SJSA1 (cell line): ENCODE data around the gene MCMBP. TPM values are rescaled to one million over a fixed set of nuclear protein-coding genes. Genes with fewer than 3 reads are reported as not detected.
A peak's percentile ranks its signal among the peaks of the same experiment; 100 is the strongest.
"Not testable (repeated sequence)": the region's sequence is repeated elsewhere in the genome, so short reads cannot be mapped to it uniquely, and the experiment has no call there.

Experiments
- DNase-seq, 2 experiments: peaks; one replicate each; pipeline ENCODE4 v3.0.0-alpha.2; 2015 to 2020; ENCODE audit warnings: low spot score in 2 of 2, low read depth in 1 of 2
- H3K27ac ChIP-seq: fragments of 250-450 bp; sonication (Bioruptor Pico); 2 replicates; pipeline ENCODE4 v1.5.1; 2020; ENCODE audit warnings: mild to moderate bottlenecking, moderate library complexity
- H3K27me3 ChIP-seq: fragments of 250-450 bp; sonication (Bioruptor Pico); replicated peaks from 2 replicates; pipeline ENCODE4 v1.5.1; 2020; ENCODE audit warnings: mild to moderate bottlenecking, moderate library complexity
- H3K36me3 ChIP-seq: fragments of 250-450 bp; sonication (Bioruptor Pico); 2 replicates; pipeline ENCODE4 v1.5.1; 2020; ENCODE audit warnings: mild to moderate bottlenecking
- H3K4me1 ChIP-seq: fragments of 250-450 bp; sonication (Bioruptor Pico); replicated peaks from 2 replicates; pipeline ENCODE4 v1.6.1; 2021; ENCODE audit warnings: mild to moderate bottlenecking
- H3K4me3 ChIP-seq: fragments of 250-450 bp; sonication (Bioruptor Pico); 2 replicates; pipeline ENCODE4 v1.5.1; 2020; ENCODE audit warnings: mild to moderate bottlenecking
- H3K9me3 ChIP-seq: fragments of 250-450 bp; sonication (Bioruptor Pico); replicated peaks from 2 replicates; pipeline ENCODE4 v1.5.1; 2020; ENCODE audit warnings: mild to moderate bottlenecking
- total RNA-seq: library from RNA; depleted of rRNA; stranded (reverse); fragments of >200 nt; shearing (Covaris generic); gene quantifications from 2 replicates; pipeline ENCODE4 v1.2.3, GENCODE V29; 2014; rRNA removed

The MCMBP gene
- 114 and 152 TPM in 2 replicates for total RNA-seq

GRCh38 chr10:119872610-119872859 is at the start of gene MCMBP:
Gene MCMBP, minus strand, starts transcription at chr10:119872843. Its CDS starts 259 bp downstream, at chr10:119872584.
- Histone ChIP-seq H3K4me1 (peaks cover 18% of the 10 kb centered on the region), H3K4me3 (peak within 1 kb of the TSS; percentile 99), H3K27ac (peak within 1 kb of the TSS; percentile 76), H3K9me3 (no peaks in the 10 kb centered on the region), H3K36me3 (peaks cover 27% of the 10 kb centered on the region), H3K27me3 (no peaks in the 10 kb centered on the region)
- DNase-seq = no peak

- Histone ChIP-seq H3K36me3 (peaks cover 80% of the 10 kb centered on the region), H3K27me3 (no peaks in the 10 kb centered on the region), H3K4me3 (no peak overlapping the region), H3K27ac (no peak overlapping the region), H3K4me1 (no peaks in the 10 kb centered on the region), H3K9me3 (no peaks in the 10 kb centered on the region)
- no peak for DNase-seq
Observed at GRCh38 chr10:119919826-119920225, 47.2 kb upstream of the MCMBP start.

- no peak for DNase-seq
- no peaks in the 10 kb centered on the region for H3K4me1 ChIP-seq
- H3K9me3 ChIP-seq = no peaks in the 10 kb centered on the region
- H3K4me3 ChIP-seq = no peak overlapping the region
- no peak overlapping the region for H3K27ac ChIP-seq
- peaks cover 78% of the 10 kb centered on the region for H3K36me3 ChIP-seq
- no peaks in the 10 kb centered on the region for H3K27me3 ChIP-seq
Observed at GRCh38 chr10:119919271-119919670, 46.6 kb upstream of the MCMBP start.

DNA sequence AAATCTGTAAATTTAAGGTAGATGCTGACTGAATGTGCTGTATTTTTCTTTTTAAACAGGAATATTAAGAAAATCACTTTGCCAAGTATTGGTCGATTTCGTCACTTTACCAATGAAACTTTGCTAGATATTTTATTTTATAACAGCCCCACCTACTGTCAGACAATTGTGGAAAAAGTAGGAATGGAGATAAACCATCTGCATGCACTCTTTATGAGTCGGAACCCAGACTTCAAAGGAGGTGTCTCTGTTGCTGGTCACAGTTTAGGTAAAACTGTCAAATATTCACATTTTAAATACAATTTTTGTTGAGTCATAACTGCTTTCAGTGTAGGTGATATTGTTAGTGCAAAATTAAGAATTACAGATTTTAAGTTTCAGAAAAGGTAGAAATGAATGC is 45.1 kb upstream of the MCMBP start:
- Histone ChIP-seq H3K27ac (no peak overlapping the region), H3K36me3 (peaks cover 81% of the 10 kb centered on the region)

DNA sequence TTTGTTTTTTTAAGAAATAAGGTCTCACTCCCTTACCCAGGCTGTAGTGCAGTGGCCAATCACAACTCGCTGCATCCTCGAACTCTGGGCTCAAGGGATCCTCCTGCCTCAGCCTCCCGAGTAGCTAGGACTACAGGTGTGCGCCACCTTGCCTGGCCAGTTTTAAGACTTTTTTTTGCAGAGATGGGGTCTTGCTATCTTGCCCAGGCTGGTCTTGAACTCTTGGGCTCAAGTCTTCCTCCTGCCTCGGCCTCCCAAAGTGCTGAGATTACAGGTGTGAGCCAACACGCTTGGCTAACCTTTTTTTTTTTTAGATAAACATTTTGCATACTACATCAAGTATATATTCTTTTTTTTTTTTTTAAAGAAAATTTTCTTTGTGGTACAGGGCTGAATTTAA is 38.0 kb upstream of the MCMBP start:
- DNase-seq = no peak
- no peaks in the 10 kb centered on the region for H3K4me1 ChIP-seq
- no peaks in the 10 kb centered on the region for H3K9me3 ChIP-seq
- H3K27ac ChIP-seq = no peak overlapping the region
- peaks cover 76% of the 10 kb centered on the region for H3K36me3 ChIP-seq
- no peak overlapping the region for H3K4me3 ChIP-seq
- no peaks in the 10 kb centered on the region for H3K27me3 ChIP-seq

More for the DNA sequence above, 45.1 kb upstream of the MCMBP start:
- H3K4me1 ChIP-seq = no peaks in the 10 kb centered on the region
- H3K27me3 ChIP-seq = no peaks in the 10 kb centered on the region
- DNase-seq = no peak
- H3K4me3 ChIP-seq = no peak overlapping the region
- H3K9me3 ChIP-seq = no peaks in the 10 kb centered on the region

- Histone ChIP-seq H3K4me1 (no peaks in the 10 kb centered on the region), H3K4me3 (no peak overlapping the region), H3K36me3 (peaks cover 87% of the 10 kb centered on the region), H3K9me3 (no peaks in the 10 kb centered on the region), H3K27ac (no peak overlapping the region), H3K27me3 (no peaks in the 10 kb centered on the region)
- DNase-seq = no peak
Observed at GRCh38 chr10:119908166-119908565, 35.5 kb upstream of the MCMBP start.

DNA sequence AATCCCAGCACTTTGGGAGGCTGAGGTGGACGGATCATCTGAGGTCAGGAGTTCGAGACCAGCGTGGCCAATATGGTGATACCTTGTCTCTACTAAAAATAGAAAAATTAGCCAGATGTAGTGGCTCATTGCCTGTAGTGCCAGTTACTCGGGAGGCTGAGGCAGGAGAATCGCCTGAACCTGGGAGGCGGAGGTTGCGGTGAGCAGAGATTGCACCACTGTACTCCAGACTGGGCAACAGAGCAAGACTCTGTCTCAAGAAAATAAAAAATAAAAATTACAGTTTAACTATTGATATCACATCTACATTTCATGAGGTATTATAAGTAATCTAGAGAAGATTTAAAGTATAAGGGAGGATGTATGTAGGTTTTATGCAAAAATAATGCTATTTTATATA is 35.1 kb upstream of the MCMBP start:
- H3K4me3 ChIP-seq, DNase-seq, H3K9me3 ChIP-seq, H3K27me3 ChIP-seq, H3K4me1 ChIP-seq, H3K27ac ChIP-seq: not testable (repeated sequence)
- peaks cover 87% of the 10 kb centered on the region for H3K36me3 ChIP-seq

- Histone ChIP-seq H3K27ac (no peak overlapping the region), H3K27me3 (no peaks in the 10 kb centered on the region), H3K4me1 (no peaks in the 10 kb centered on the region), H3K9me3 (no peaks in the 10 kb centered on the region), H3K4me3 (no peak overlapping the region), H3K36me3 (peaks cover 68% of the 10 kb centered on the region)
- no peak for DNase-seq
Observed at GRCh38 chr10:119903946-119904666, 31.5 kb upstream of the MCMBP start.

DNA sequence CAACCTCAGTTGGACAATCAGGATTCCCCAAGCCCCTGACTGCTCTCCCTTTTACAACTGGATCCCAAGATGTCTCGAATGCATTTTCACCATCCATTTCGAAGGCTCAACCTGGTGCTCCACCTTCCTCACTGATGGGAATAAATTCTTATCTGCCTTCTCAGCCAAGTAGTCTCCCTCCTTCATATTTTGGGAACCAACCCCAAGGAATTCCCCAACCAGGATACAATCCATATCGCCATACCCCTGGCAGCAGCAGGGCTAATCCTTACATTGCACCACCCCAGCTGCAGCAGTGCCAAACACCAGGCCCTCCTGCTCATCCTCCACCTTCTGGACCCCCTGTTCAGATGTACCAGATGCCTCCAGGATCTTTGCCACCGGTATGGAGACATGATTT is 25.9 kb upstream of the MCMBP start:
- Histone ChIP-seq H3K9me3 (no peaks in the 10 kb centered on the region), H3K27ac (no peak overlapping the region), H3K4me1 (peaks cover 17% of the 10 kb centered on the region), H3K36me3 (peaks cover 57% of the 10 kb centered on the region), H3K27me3 (no peaks in the 10 kb centered on the region), H3K4me3 (no peak overlapping the region)
- DNase-seq = no peak

- Histone ChIP-seq H3K9me3 (no peaks in the 10 kb centered on the region), H3K4me3 (no peak overlapping the region), H3K4me1 (peaks cover 18% of the 10 kb centered on the region), H3K27me3 (no peaks in the 10 kb centered on the region), H3K36me3 (peaks cover 43% of the 10 kb centered on the region), H3K27ac (no peak overlapping the region)
- no peak for DNase-seq
Observed at GRCh38 chr10:119896937-119897770, 24.5 kb upstream of the MCMBP start.

DNA sequence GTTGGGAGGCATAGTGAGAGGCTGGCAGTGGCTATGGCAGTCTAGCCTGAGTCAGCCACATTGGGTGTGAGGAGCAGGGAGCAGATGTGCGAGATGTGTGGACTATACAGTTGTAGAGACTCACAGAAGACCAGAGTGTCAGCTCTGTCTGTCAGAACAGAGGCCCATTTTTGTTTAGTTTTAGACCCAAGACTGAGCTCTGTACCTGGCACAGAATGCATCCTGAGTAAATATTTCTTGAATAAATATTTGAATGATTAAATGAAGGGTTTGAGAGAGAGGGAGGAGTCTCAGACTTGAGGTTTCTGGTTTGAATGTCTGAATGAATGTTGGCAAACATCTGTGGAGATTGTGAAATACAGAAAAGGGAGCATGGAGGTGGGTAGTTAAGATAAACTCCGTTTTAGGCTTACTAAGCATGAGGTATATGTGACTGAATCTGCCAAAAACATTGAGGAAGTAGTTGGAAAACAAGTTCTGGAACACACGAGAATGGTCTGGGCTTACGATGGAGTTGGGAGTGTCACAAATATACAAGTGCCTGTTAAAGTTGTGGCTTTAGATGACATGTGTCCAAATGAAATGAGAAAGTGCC is 23.5 kb upstream of the MCMBP start:
- peaks cover 23% of the 10 kb centered on the region for H3K4me1 ChIP-seq
- H3K27me3 ChIP-seq = no peaks in the 10 kb centered on the region
- peaks cover 37% of the 10 kb centered on the region for H3K36me3 ChIP-seq
- H3K27ac ChIP-seq = no peak overlapping the region
- H3K9me3 ChIP-seq = no peaks in the 10 kb centered on the region
- no peak overlapping the region for H3K4me3 ChIP-seq
- no peak for DNase-seq

GRCh38 chr10:119893845-119894427 is 21.3 kb upstream of the MCMBP start:
- no peaks in the 10 kb centered on the region for H3K27me3 ChIP-seq
- no peak for DNase-seq
- peaks cover 23% of the 10 kb centered on the region for H3K4me1 ChIP-seq
- 0 out of 2 replicates have a peak, but pooled peaks cover 4% of the 10 kb centered on the region for H3K9me3 ChIP-seq
- no peak overlapping the region for H3K27ac ChIP-seq
- H3K36me3 ChIP-seq = peaks cover 35% of the 10 kb centered on the region
- H3K4me3 ChIP-seq = peak overlapping the region; percentile 58; the same call in 1 of the 2 replicates

GRCh38 chr10:119893074-119893473 is 20.4 kb upstream of the MCMBP start:
- peak in 1 of 2 experiments; percentile 10 for DNase-seq
- peak overlapping the region; percentile 31 for H3K27ac ChIP-seq
- peaks cover 26% of the 10 kb centered on the region for H3K36me3 ChIP-seq
- H3K27me3 ChIP-seq = no peaks in the 10 kb centered on the region
- 0 out of 2 replicates have a peak, but pooled peaks cover 4% of the 10 kb centered on the region for H3K9me3 ChIP-seq
- peaks cover 23% of the 10 kb centered on the region for H3K4me1 ChIP-seq
- peak overlapping the region; percentile 58 for H3K4me3 ChIP-seq
